Measurements from ENCODE around the gene EMID1. TPM values are rescaled to one million over a fixed set of nuclear protein-coding genes. Genes with fewer than 3 reads are reported as not detected.

The EMID1 gene
- polyA plus RNA-seq, 1 donor (not counting 4 experiments of a cell fraction or from before 2014, with no cell fraction given) = not detected

- H3K27me3 ChIP-seq (ENCODE audit: control insufficient read depth, extremely low read depth, insufficient read depth, low read length) = no peaks in the 10 kb centered on the region
- H3K9me1 ChIP-seq (ENCODE audit: control insufficient read depth, extremely low read depth, insufficient read depth, low read length) = no peaks in the 10 kb centered on the region
- H3K27ac ChIP-seq (ENCODE audit: control insufficient read depth, insufficient read depth, low read length) = no peak overlapping the region
- no peak overlapping the region for H2AFZ ChIP-seq (ENCODE audit: control insufficient read depth, low read length)
- no peak for TF ChIP-seq CTCF (optimal IDR thresholded peaks at IDR 0.05 in 1 of 3, IDR thresholded peaks at IDR 0.05 in 1 of 3, conservative IDR thresholded peaks at IDR 0.05 in 1 of 3; ENCODE audit: extremely low read depth in 1 of 3, insufficient read depth in 2 of 3, low read length in 3 of 3)
- TF ChIP-seq EZH2 (IDR thresholded peaks at IDR 0.05; ENCODE audit: low read length) = no peak
- H3K9ac ChIP-seq (ENCODE audit: control insufficient read depth, extremely low read depth, insufficient read depth, low read length) = no peak overlapping the region
- no peak overlapping the region for H3K4me3 ChIP-seq (ENCODE audit: control insufficient read depth in 2 of 3, extremely low read depth in 1 of 3, insufficient read depth in 2 of 3, low read depth in 1 of 3, low read length in 3 of 3)
- peaks cover 0 to 2% of the 10 kb centered on the region in 2 experiments for H3K36me3 ChIP-seq (ENCODE audit: control insufficient read depth in 2 of 2, extremely low read depth in 1 of 2, insufficient read depth in 2 of 2, low read length in 2 of 2)
- dilution Hi-C loops (cut with MboI; ENCODE audit: extremely low pct_ligation_motif_present, low sequenced_read_pairs) = no loop called here
- FAIRE-seq (no peak), DNase-seq (ENCODE audit: low read depth, low spot score) (no peak)
- H3K79me2 ChIP-seq (ENCODE audit: control insufficient read depth, insufficient read depth, low read length) = no peaks in the 10 kb centered on the region
- peaks cover 3% of the 10 kb centered on the region for H4K20me1 ChIP-seq (ENCODE audit: control insufficient read depth, extremely low read depth, insufficient read depth, low read length)
- no peaks in the 10 kb centered on the region for H3K4me1 ChIP-seq (ENCODE audit: control insufficient read depth, extremely low read depth, insufficient read depth, low read length)
- H3K4me2 ChIP-seq (ENCODE audit: control insufficient read depth, extremely low read depth, insufficient read depth, low read depth, low read length) = no peak overlapping the region
- H3K9me3 ChIP-seq (ENCODE audit: control insufficient read depth, low read depth, low read length) = no peaks in the 10 kb centered on the region
Measured at GRCh38 chr22:29258407-29259252, 52.9 kb downstream of the EMID1 start.

GRCh38 chr22:29259253-29259899 lies 53.7 kb downstream of the EMID1 start:
- H3K9me3 ChIP-seq (ENCODE audit: control insufficient read depth, low read depth, low read length) = no peaks in the 10 kb centered on the region
- H2AFZ ChIP-seq (ENCODE audit: control insufficient read depth, low read length) = no peak overlapping the region
- no peak for DNase-seq (ENCODE audit: low read depth, low spot score)
- H3K4me1 ChIP-seq (ENCODE audit: control insufficient read depth, extremely low read depth, insufficient read depth, low read length) = no peaks in the 10 kb centered on the region
- H3K27me3 ChIP-seq (ENCODE audit: control insufficient read depth, extremely low read depth, insufficient read depth, low read length) = no peaks in the 10 kb centered on the region
- no peaks in the 10 kb centered on the region for H3K79me2 ChIP-seq (ENCODE audit: control insufficient read depth, insufficient read depth, low read length)
- peaks cover 0 to 8% of the 10 kb centered on the region in 2 experiments for H3K36me3 ChIP-seq (ENCODE audit: control insufficient read depth in 2 of 2, extremely low read depth in 1 of 2, insufficient read depth in 2 of 2, low read length in 2 of 2)
- no peaks in the 10 kb centered on the region for H3K9me1 ChIP-seq (ENCODE audit: control insufficient read depth, extremely low read depth, insufficient read depth, low read length)
- no peak overlapping the region for H3K4me2 ChIP-seq (ENCODE audit: control insufficient read depth, extremely low read depth, insufficient read depth, low read depth, low read length)
- FAIRE-seq = no peak
- H3K27ac ChIP-seq (ENCODE audit: control insufficient read depth, insufficient read depth, low read length) = no peak overlapping the region
- no peak for TF ChIP-seq CTCF (optimal IDR thresholded peaks at IDR 0.05 in 1 of 3, IDR thresholded peaks at IDR 0.05 in 1 of 3, conservative IDR thresholded peaks at IDR 0.05 in 1 of 3; ENCODE audit: extremely low read depth in 1 of 3, insufficient read depth in 2 of 3, low read length in 3 of 3)
- TF ChIP-seq EZH2 (IDR thresholded peaks at IDR 0.05; ENCODE audit: low read length) = no peak
- no peak overlapping the region for H3K9ac ChIP-seq (ENCODE audit: control insufficient read depth, extremely low read depth, insufficient read depth, low read length)
- H3K4me3 ChIP-seq (ENCODE audit: control insufficient read depth in 2 of 3, extremely low read depth in 1 of 3, insufficient read depth in 2 of 3, low read depth in 1 of 3, low read length in 3 of 3) = no peak overlapping the region
- dilution Hi-C loops (cut with MboI; ENCODE audit: extremely low pct_ligation_motif_present, low sequenced_read_pairs) = no loop called here
- H4K20me1 ChIP-seq (ENCODE audit: control insufficient read depth, extremely low read depth, insufficient read depth, low read length) = peaks cover 3% of the 10 kb centered on the region

Data from keratinocyte (primary cell).